Colonic mucosa (tissue), 4 donors: ENCODE results near the gene CCSER1. TPM values are rescaled to one million over a fixed set of nuclear protein-coding genes. Genes with fewer than 3 reads are reported as not detected.

ENCODE experiments used
- DNase-seq: peaks from one replicate; pipeline ENCODE4 v3.0.0-alpha.2; 2020
- H3K27ac ChIP-seq: fragments of 200-600 bp; one replicate; pipeline ENCODE4 v1.8.0; 2021
- H3K27me3 ChIP-seq: fragments of 200-600 bp; one replicate; pipeline ENCODE4 v1.8.0; 2021
- H3K36me3 ChIP-seq: fragments of 200-600 bp; one replicate; pipeline ENCODE4 v1.8.0; 2021
- H3K4me1 ChIP-seq: fragments of 200-600 bp; one replicate; pipeline ENCODE4 v1.8.0; 2021; ENCODE audit warnings: mild to moderate bottlenecking
- H3K4me3 ChIP-seq: fragments of 200-600 bp; one replicate; pipeline ENCODE4 v1.8.0; 2021
- H3K9ac ChIP-seq, 2 donors: one replicate each; pipeline ENCODE4 v1.7.0; 2013; ENCODE audit warnings: control low read depth in 2 of 2, low read depth in 2 of 2, low read length in 2 of 2
- H3K9me3 ChIP-seq: fragments of 200-600 bp; one replicate; pipeline ENCODE4 v1.8.0; 2021
- intact Hi-C: fragments of 100-400 bp; cut with DNase I; formaldehyde crosslinking; loops from one replicate; pipeline ENCODE4 v1.14.1; 2022
- total RNA-seq, 2 donors: library from RNA; stranded (reverse); fragmentation: NEBNext Ultra II Directional in 1 of 2; extraction: Animal tissue kit (Norgen Biotek cat#: 25700) in 1 of 2; gene quantifications; one replicate each; pipeline ENCODE4 v1.2.1, GENCODE V29; 2021
- TF ChIP-seq, protein P1 (sequence below): fragments of 200-600 bp; IDR thresholded peaks from one replicate; pipeline ENCODE4 v1.8.0; 2022; ENCODE audit warnings: antibody characterized with exemption, mild to moderate bottlenecking
- donor health status: healthy.
- donor health status: DM: no; HTN: no; CAD: no.
- donor health status: DM: no; HTN: no; CAD: no.

The CCSER1 gene
- total RNA-seq, 2 donors from 2014 or later = 11.2 to 13.4 TPM

GRCh38 chr4:90855111-90855510 lies 727.9 kb downstream of the CCSER1 start:
- no peak overlapping the region for H3K27ac ChIP-seq
- no peaks in the 10 kb centered on the region for H3K9me3 ChIP-seq
- H3K4me3 ChIP-seq = no peak overlapping the region
- intact Hi-C loops = no loop called here
- H3K9ac ChIP-seq = no peak overlapping the region
- TF ChIP-seq, protein P1, sequence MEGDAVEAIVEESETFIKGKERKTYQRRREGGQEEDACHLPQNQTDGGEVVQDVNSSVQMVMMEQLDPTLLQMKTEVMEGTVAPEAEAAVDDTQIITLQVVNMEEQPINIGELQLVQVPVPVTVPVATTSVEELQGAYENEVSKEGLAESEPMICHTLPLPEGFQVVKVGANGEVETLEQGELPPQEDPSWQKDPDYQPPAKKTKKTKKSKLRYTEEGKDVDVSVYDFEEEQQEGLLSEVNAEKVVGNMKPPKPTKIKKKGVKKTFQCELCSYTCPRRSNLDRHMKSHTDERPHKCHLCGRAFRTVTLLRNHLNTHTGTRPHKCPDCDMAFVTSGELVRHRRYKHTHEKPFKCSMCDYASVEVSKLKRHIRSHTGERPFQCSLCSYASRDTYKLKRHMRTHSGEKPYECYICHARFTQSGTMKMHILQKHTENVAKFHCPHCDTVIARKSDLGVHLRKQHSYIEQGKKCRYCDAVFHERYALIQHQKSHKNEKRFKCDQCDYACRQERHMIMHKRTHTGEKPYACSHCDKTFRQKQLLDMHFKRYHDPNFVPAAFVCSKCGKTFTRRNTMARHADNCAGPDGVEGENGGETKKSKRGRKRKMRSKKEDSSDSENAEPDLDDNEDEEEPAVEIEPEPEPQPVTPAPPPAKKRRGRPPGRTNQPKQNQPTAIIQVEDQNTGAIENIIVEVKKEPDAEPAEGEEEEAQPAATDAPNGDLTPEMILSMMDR = no peak
- H3K4me1 ChIP-seq = no peaks in the 10 kb centered on the region
- H3K36me3 ChIP-seq = no peaks in the 10 kb centered on the region
- no peak for DNase-seq
- no peaks in the 10 kb centered on the region for H3K27me3 ChIP-seq

DNA sequence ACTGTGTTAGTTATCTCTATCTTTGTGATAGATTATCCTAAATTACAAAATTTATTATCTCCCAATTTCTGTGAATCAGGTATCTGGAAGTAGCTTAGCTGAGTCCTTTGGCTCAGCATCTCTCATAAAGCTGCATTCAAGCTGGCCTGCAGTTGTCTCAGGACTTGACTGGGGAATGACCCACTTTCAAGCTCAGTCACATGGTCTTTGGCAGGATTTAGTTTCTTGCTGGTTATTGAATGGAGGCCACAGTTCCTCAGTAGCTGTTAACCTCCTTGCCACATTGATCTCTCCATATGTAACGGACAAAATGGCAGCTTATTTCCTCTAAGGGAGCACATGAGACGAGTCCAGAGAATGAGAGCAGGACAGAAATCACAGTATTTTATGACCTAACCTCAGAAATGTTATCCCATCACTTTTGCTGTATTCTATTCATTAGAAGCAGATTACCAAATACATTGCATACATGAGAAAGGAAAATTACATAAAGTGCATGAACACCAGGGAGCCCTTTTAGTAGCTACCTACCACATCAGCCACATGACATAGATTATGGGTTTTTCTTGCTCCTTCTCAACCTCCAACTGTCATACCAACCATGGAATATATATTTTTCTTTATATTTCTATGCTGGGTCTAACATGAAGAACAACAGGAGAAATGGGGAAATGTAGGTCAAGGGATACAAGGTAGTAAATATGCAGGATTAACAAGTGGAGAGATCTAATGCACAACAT lies 730.1 kb downstream of the CCSER1 start:
- Histone ChIP-seq H3K36me3 (no peaks in the 10 kb centered on the region), H3K4me3 (no peak overlapping the region), H3K27me3 (no peaks in the 10 kb centered on the region), H3K4me1 (no peaks in the 10 kb centered on the region), H3K9me3 (no peaks in the 10 kb centered on the region), H3K9ac (no peak overlapping the region), H3K27ac (no peak overlapping the region)
- TF ChIP-seq, protein P1 = no peak
- intact Hi-C loops = no loop called here
- DNase-seq = no peak

- TF ChIP-seq, protein P1 = no peak
- no peak overlapping the region for H3K4me3 ChIP-seq
- intact Hi-C loops = no loop called here
- H3K9me3 ChIP-seq = no peaks in the 10 kb centered on the region
- H3K4me1 ChIP-seq = no peaks in the 10 kb centered on the region
- no peaks in the 10 kb centered on the region for H3K27me3 ChIP-seq
- no peak overlapping the region for H3K9ac ChIP-seq
- H3K36me3 ChIP-seq = no peaks in the 10 kb centered on the region
- no peak overlapping the region for H3K27ac ChIP-seq
- DNase-seq = no peak
These were observed 748.6 kb downstream of the CCSER1 start for GRCh38 chr4:90875791-90876190.

GRCh38 chr4:90876296-90876695 lies 749.1 kb downstream of the CCSER1 start:
- TF ChIP-seq, protein P1 = no peak
- Histone ChIP-seq H3K36me3 (no peaks in the 10 kb centered on the region), H3K9me3 (no peaks in the 10 kb centered on the region), H3K27me3 (no peaks in the 10 kb centered on the region), H3K27ac (no peak overlapping the region), H3K4me3 (no peak overlapping the region), H3K9ac (no peak overlapping the region), H3K4me1 (no peaks in the 10 kb centered on the region)
- intact Hi-C loops = no loop called here
- DNase-seq = no peak

GRCh38 chr4:90883519-90883918 lies 756.3 kb downstream of the CCSER1 start:
- H3K36me3 ChIP-seq = no peaks in the 10 kb centered on the region
- TF ChIP-seq, protein P1 = no peak
- no peak overlapping the region for H3K9ac ChIP-seq
- DNase-seq = no peak
- no peaks in the 10 kb centered on the region for H3K27me3 ChIP-seq
- H3K9me3 ChIP-seq = no peaks in the 10 kb centered on the region
- H3K4me1 ChIP-seq = no peaks in the 10 kb centered on the region
- H3K27ac ChIP-seq = no peak overlapping the region
- H3K4me3 ChIP-seq = no peak overlapping the region
- intact Hi-C loops = no loop called here
